Ascending aorta (tissue), 2 donors: ENCODE measurements around the gene SULT6B1. TPM values are rescaled to one million over a fixed set of nuclear protein-coding genes. Genes with fewer than 3 reads are reported as not detected.
A peak's percentile ranks its signal among the peaks of the same experiment; 100 is the strongest.
"Not testable (repeated sequence)": the region's sequence is repeated elsewhere in the genome, so short reads cannot be mapped to it uniquely, and the experiment has no call there.

Experiments used
- DNase-seq, 2 donors: peaks; one replicate each; pipeline ENCODE4 v3.0.0-alpha.2; 2019; ENCODE audit warnings: low spot score in 2 of 2
- H3K27ac ChIP-seq, 2 donors: fragments of 200-600 bp; sonication (generic); one replicate each; pipeline ENCODE4 v1.5.1; 2016 to 2017; ENCODE audit warnings: mild to moderate bottlenecking in 1 of 2
- H3K27me3 ChIP-seq: fragments of 200-600 bp; sonication (generic); one replicate; pipeline ENCODE4 v1.5.1; 2017
- H3K36me3 ChIP-seq, 2 donors: fragments of 200-600 bp; sonication (generic); one replicate each; pipeline ENCODE4 v1.5.1; 2016
- H3K4me1 ChIP-seq, 2 donors: fragments of 200-600 bp; sonication (generic); one replicate each; pipeline ENCODE4 v1.5.1; 2016 to 2017; ENCODE audit warnings: mild to moderate bottlenecking in 1 of 2
- H3K4me3 ChIP-seq, 2 donors: fragments of 200-600 bp; sonication (generic); one replicate each; pipeline ENCODE4 v1.5.1; 2016 to 2017; ENCODE audit warnings: mild to moderate bottlenecking in 1 of 2
- H3K9me3 ChIP-seq, 2 donors: fragments of 200-600 bp; sonication (generic); one replicate each; pipeline ENCODE4 v1.5.1; 2016
- intact Hi-C: fragments of 100-400 bp; cut with DNase I; formaldehyde crosslinking; loops from one replicate; pipeline ENCODE4 v1.15.1; 2023
- total RNA-seq: library from RNA; depleted of rRNA; stranded (reverse); fragments of >200 nt; gene quantifications from one replicate; pipeline ENCODE4 v1.1.0, GENCODE V29; 2016
- TF ChIP-seq, protein P1 (sequence below), 3 experiments: fragments of 200-600 bp in 2 of 3; fragments of 450-650 bp in 1 of 3; sonication (generic) in 2 of 3; IDR thresholded peaks; one replicate each; pipeline ENCODE4 v1.5.1; 2016 to 2019; ENCODE audit warnings: antibody characterized with exemption in 3 of 3, mild to moderate bottlenecking in 1 of 3, moderate library complexity in 1 of 3

Gene SULT6B1
- total RNA-seq, 1 donor from 2014 or later: not detected

DNA sequence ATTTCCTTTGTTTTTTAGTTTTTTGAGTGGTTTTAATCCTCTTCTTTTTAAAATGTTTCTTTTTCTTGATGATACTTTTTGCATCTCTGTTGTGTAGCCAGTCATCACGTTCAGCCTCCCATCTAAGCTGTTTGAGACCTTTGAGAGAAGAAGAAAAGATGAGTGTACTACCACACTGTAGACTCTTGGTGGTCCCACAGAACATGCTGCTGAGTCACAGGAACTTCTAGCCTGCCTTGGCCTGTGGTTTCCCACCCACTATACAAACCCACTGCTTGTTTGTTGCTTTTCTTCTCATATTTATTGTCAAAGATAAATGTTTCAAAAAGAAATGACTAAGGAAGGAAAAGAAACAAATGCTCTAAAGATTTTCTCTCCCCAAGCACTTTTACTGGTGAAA lies 13.3 kb upstream of the SULT6B1 start:
- TF ChIP-seq, protein P1, sequence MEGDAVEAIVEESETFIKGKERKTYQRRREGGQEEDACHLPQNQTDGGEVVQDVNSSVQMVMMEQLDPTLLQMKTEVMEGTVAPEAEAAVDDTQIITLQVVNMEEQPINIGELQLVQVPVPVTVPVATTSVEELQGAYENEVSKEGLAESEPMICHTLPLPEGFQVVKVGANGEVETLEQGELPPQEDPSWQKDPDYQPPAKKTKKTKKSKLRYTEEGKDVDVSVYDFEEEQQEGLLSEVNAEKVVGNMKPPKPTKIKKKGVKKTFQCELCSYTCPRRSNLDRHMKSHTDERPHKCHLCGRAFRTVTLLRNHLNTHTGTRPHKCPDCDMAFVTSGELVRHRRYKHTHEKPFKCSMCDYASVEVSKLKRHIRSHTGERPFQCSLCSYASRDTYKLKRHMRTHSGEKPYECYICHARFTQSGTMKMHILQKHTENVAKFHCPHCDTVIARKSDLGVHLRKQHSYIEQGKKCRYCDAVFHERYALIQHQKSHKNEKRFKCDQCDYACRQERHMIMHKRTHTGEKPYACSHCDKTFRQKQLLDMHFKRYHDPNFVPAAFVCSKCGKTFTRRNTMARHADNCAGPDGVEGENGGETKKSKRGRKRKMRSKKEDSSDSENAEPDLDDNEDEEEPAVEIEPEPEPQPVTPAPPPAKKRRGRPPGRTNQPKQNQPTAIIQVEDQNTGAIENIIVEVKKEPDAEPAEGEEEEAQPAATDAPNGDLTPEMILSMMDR (IDR thresholded peaks at IDR 0.05): no peak
- Histone ChIP-seq H3K27me3 (no peaks in the 10 kb centered on the region), H3K4me3 (no peak overlapping the region), H3K27ac (no peak overlapping the region), H3K36me3 (peaks cover 65 to 70% of the 10 kb centered on the region in 2 donors), H3K4me1 (peaks cover 0 to 5% of the 10 kb centered on the region in 2 donors), H3K9me3 (peaks cover 0 to 36% of the 10 kb centered on the region in 2 donors)
- no peak for DNase-seq
- intact Hi-C loops: no loop called here

DNA sequence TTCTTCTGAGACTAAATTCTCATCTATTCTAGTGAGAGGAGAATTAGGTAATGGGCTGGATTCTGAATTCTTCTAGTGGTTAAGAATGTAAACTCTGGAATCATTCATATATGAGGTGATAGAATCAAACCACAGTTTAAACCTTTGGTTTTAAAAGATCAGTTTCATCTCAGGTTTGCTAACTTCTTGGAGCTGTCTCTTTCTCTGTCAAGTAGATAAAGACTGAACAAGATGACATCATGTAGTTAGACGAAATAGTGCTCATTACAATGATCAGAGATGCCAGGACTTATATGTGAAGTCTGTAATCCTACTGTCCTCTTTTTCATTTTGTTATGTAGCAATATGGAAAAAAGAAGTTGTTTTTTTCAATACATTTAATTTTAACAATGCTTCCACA lies 12.7 kb upstream of the SULT6B1 start:
- Histone ChIP-seq H3K27me3 (no peaks in the 10 kb centered on the region), H3K27ac (no peak overlapping the region), H3K36me3 (peaks cover 59 to 64% of the 10 kb centered on the region in 2 donors), H3K4me3 (no peak overlapping the region), H3K4me1 (peaks cover 0 to 5% of the 10 kb centered on the region in 2 donors), H3K9me3 (peaks cover 0 to 31% of the 10 kb centered on the region in 2 donors)
- TF ChIP-seq, protein P1 (IDR thresholded peaks at IDR 0.05): no peak
- DNase-seq: no peak
- intact Hi-C loops: no loop called here

DNA sequence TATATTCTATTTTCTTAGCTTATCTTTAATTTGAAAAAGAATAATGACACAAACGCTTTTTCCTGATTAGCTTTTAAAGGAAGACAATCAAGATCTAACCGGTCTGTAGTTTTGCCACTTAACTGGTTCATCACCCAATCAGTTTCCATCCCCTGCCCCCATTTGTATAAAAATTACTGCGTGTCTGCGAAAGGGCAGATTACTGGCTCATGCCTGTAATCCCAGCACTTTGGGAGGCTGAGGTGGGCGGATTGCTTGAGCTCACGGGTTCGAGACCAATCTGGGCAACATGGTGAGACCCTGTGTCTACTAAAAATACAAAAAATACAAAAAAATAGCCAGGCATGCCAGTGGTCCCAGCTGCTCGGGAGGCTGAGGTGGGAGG lies 10.2 kb upstream of the SULT6B1 start:
- Histone ChIP-seq H3K27me3 (no peaks in the 10 kb centered on the region), H3K27ac (no peak overlapping the region), H3K4me1 (peaks cover 0 to 5% of the 10 kb centered on the region in 2 donors), H3K4me3 (no peak overlapping the region), H3K9me3 (peaks cover 0 to 10% of the 10 kb centered on the region in 2 donors), H3K36me3 (peaks cover 35 to 39% of the 10 kb centered on the region in 2 donors)
- intact Hi-C loops: no loop called here
- DNase-seq: no peak
- TF ChIP-seq, protein P1 (IDR thresholded peaks at IDR 0.05): no peak

DNA sequence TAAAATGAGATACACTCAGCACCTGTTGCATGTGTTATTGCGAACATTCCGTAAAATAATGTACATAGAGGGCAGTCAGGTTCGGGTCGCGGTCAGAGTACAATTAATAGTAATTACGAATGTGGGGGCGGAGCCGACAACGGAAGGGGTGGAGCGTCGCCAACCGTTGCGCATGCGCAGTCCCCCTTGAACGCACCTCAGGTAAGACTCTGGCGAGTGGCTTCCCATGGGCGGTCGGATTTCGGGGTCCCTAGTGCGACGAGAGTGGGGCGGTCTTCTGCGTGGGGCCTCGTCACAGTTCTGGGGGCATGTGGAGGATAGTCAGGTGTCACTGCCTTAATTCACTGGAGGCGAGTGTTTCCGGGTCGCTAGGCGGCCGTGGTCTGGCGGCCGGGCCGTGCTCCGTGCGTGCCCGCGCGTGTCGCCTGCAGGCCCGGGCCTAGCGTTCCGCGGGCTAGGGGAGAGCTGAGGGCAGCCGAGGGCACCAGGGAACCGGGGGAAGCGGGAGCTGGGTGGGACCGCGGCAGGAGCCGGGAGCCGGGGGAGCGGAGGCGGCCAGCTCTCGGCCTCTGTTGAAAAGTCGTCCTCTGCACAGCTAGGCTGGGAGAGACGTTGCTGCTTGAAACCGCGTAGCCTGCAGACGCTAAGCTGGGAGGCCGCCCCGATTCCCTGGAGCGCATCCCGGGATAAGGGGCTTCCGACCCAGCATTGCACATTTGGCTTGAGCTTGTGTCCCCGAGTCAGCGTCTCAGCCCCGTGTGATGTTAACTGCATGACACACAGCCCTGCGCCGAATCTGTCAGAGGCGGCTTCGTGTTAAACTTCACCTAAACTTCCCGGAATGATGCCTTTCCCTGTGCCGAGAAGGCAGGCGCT lies 8.1 kb upstream of the SULT6B1 start, which contains the start of gene CEBPZOS:
CEBPZOS (plus strand) TSS at position 177 of the 876 bp plus-strand sequence. CDS start 3,209 bp downstream, outside the sequence.
- intact Hi-C loops: loop anchor here (2.0 kb wide), 2 partner anchors 34 to 40 kb away; partner anchors contain the start of genes CEBPZ, EIF2AK2 and NDUFAF7
- peaks cover 0 to under 1% of the 10 kb centered on the region in 2 donors for H3K9me3 ChIP-seq

DNA sequence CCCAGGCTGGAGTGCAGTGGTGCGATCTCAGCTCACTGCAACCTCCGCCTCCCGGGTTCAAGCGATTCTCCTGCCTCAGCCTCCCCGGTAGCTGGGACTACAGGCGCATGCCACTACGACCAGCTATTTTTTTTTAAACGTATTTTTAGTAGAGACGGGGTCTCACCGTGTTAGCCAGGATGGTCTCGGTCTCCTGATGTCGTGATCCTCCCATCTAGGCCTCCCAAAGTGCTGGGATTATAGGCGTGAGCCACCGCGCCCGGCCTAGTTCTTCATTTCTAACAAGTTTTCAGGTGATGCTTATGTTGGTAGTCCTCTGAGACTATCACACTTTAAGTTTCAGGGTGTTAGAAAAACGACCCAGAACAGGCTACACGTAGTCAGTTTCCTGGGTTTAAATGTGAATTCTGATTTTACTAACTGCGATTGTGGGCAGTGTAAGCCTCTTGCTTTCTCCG lies 7.4 kb upstream of the SULT6B1 start:
- H3K27me3 ChIP-seq, H3K9me3 ChIP-seq, H3K4me1 ChIP-seq, DNase-seq: not testable (repeated sequence)
- intact Hi-C loops: loop anchor here (2.0 kb wide), 2 partner anchors 35 to 39 kb away; partner anchors contain the start of genes CEBPZ, EIF2AK2 and NDUFAF7
- H3K4me3 ChIP-seq: peak overlapping the region; percentile 86 to 94
- peaks cover 11% of the 10 kb centered on the region in 2 donors for H3K36me3 ChIP-seq
- H3K27ac ChIP-seq: peak overlapping the region; percentile 94 to 97

More for the DNA sequence above, 8.1 kb upstream of the SULT6B1 start, which contains the start of gene CEBPZOS:
- Histone ChIP-seq H3K27me3 (no peaks in the 10 kb centered on the region), H3K4me1 (peaks cover 0 to 5% of the 10 kb centered on the region in 2 donors), H3K4me3 (peak within 1 kb of the TSS; percentile 86 to 94), H3K36me3 (peaks cover 17 to 18% of the 10 kb centered on the region in 2 donors), H3K27ac (peak within 1 kb of the TSS; percentile 94 to 97)
- TF ChIP-seq, protein P1 (IDR thresholded peaks at IDR 0.05): no peak
- DNase-seq: peak; percentile 43 to 89

DNA sequence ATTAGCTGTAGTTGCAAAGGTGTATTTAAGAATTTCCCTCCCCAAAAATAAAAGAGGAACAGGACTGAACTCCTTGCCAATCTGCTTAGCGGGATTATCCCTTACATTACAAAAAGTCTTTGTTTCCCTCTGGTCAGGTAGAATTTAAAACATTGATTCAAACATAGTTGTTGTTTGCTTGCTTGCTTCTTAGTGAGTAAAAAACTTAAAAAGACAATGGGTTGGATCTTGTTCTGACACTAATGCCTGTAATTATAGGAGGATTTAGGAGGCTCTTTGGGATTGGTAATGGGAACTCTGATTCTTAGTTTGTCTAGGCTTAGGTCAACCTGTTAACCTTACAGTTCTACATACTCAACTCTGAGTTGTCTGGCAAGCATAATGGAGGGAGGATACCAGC lies 4.1 kb upstream of the SULT6B1 start:
- Histone ChIP-seq H3K9me3 (no peaks in the 10 kb centered on the region), H3K4me1 (peaks cover 0 to 2% of the 10 kb centered on the region in 2 donors), H3K27me3 (no peaks in the 10 kb centered on the region), H3K36me3 (no peaks in the 10 kb centered on the region), H3K4me3 (no peak overlapping the region), H3K27ac (no peak overlapping the region)
- intact Hi-C loops: no loop called here
- DNase-seq: no peak
- TF ChIP-seq, protein P1 (IDR thresholded peaks at IDR 0.05): no peak
